HCT116 (cell line): ENCODE data around the gene UBA5. TPM values are rescaled to one million over a fixed set of nuclear protein-coding genes. Genes with fewer than 3 reads are reported as not detected.
"Not testable (repeated sequence)": the region's sequence is repeated elsewhere in the genome, so short reads cannot be mapped to it uniquely, and the experiment has no call there.

Experiments used
- ATAC-seq: fragments of 200-7000 bp; cut with Tn5 transposase; 2 replicates; pipeline ENCODE4 v1.9.1; 2020; ENCODE audit warnings: mild to moderate bottlenecking, moderate library complexity
- BruUV-seq: library from RNA; stranded (reverse); fragments of 400-500 nt; replicated peaks from 2 replicates; lab custom pipeline; 2021; lab: Mats Ljungman, UMichigan
- CTCF ChIA-PET: fragments of 300-600 bp; sonication (Branson Sonifier 250); formaldehyde crosslinking; loops from one replicate; lab custom pipeline; 2021; ENCODE audit warnings: antibody characterized with exemption; lab: Charles Lee
- POLR2A ChIA-PET: fragments of 300-600, 350-600 bp; sonication (Branson Sonifier 250); formaldehyde crosslinking; loops from one replicate; lab custom pipeline; 2021; ENCODE audit warnings: antibody characterized with exemption; lab: Charles Lee
- RAD21 ChIA-PET, 2 experiments: fragments of 300-600 bp; sonication (Branson Sonifier 250); formaldehyde crosslinking; loops; one replicate each; lab custom pipeline; 2023; ENCODE audit warnings: low total read pairs in 2 of 2; ENCODE audit not compliant: uncharacterized antibody in 2 of 2, unreplicated experiment in 2 of 2, low non-redundant PET in 1 of 2; lab: Charles Lee
- DNase-seq: peaks from one replicate; pipeline ENCODE4 v3.0.0-alpha.2; 2010; ENCODE audit warnings: low read depth, low spot score
- H2AFZ ChIP-seq: fragments of 200-600 bp; shearing (Covaris generic), sonication (generic); 2 replicates; pipeline ENCODE4 v1.6.1; 2017; ENCODE audit warnings: low read depth, mixed run types, mixed read lengths, antibody characterized with exemption, low read length; ENCODE audit not compliant: poor library complexity, severe bottlenecking
- H3K27ac ChIP-seq: 2 replicates; pipeline ENCODE4 v1.5.1; 2012; ENCODE audit warnings: low read depth, low read length
- H3K27me3 ChIP-seq: fragments of 200-600 bp; sonication (generic); 2 replicates; pipeline ENCODE4 v1.6.1; 2016; ENCODE audit warnings: mixed run types, low read length, mixed read lengths; ENCODE audit not compliant: insufficient read depth
- H3K36me3 ChIP-seq, 2 experiments: fragments of 200-500 bp in 1 of 2; fragments of 200-600 bp in 1 of 2; sonication (Bioruptor generic) in 1 of 2; sonication (generic) in 1 of 2; 2 replicates each; pipeline versions ENCODE4 v1.5.1 to v1.6.1; 2014 to 2016; ENCODE audit warnings: low read length in 2 of 2, inconsistent platforms in 1 of 2, mixed read lengths in 1 of 2, mixed run types in 1 of 2; ENCODE audit not compliant: insufficient read depth in 2 of 2, control insufficient read depth in 1 of 2
- H3K4me1 ChIP-seq, 2 experiments: fragments of 200-600 bp in 1 of 2; sonication (generic) in 1 of 2; 2 replicates each; pipeline versions ENCODE4 v1.5.1 to v1.6.1; 2012 to 2017; ENCODE audit warnings: low read length in 2 of 2, inconsistent platforms in 1 of 2, mild to moderate bottlenecking in 1 of 2, mixed read lengths in 1 of 2, mixed run types in 1 of 2, moderate library complexity in 1 of 2; ENCODE audit not compliant: insufficient read depth in 2 of 2, control insufficient read depth in 1 of 2
- H3K4me2 ChIP-seq: fragments of 200-600 bp; sonication (generic); 2 replicates; pipeline ENCODE4 v1.6.1; 2017; ENCODE audit warnings: mixed run types, low read length, mixed read lengths
- H3K4me3 ChIP-seq, 2 experiments: fragments of 200-600 bp in 1 of 2; sonication (generic) in 1 of 2; replicated peaks in 1 of 2; 2 replicates each; pipeline ENCODE4 v1.5.1; 2011 to 2016; ENCODE audit warnings: low read length in 2 of 2, control low read depth in 1 of 2, low read depth in 1 of 2, mild to moderate bottlenecking in 1 of 2, mixed read lengths in 1 of 2, mixed run types in 1 of 2
- H3K79me2 ChIP-seq: fragments of 200-600 bp; sonication (generic); 2 replicates; pipeline ENCODE4 v1.6.1; 2017; ENCODE audit warnings: mild to moderate bottlenecking, mixed run types, low read length, moderate library complexity, mixed read lengths; ENCODE audit not compliant: insufficient read depth
- H3K9ac ChIP-seq: fragments of 200-600 bp; sonication (generic); 2 replicates; pipeline ENCODE4 v1.6.1; 2016; ENCODE audit warnings: low read length, mixed read lengths
- H3K9me2 ChIP-seq: fragments of 200-600 bp; sonication (generic), shearing (Covaris generic); 2 replicates; pipeline ENCODE4 v1.6.1; 2017; ENCODE audit warnings: mixed run types, mild to moderate bottlenecking, moderate library complexity; ENCODE audit not compliant: insufficient read depth
- H3K9me3 ChIP-seq, 2 experiments: fragments of 200-500 bp in 1 of 2; fragments of 200-600 bp in 1 of 2; sonication (Bioruptor generic) in 1 of 2; sonication (generic) in 1 of 2; 2 replicates each; pipeline ENCODE4 v1.6.1; 2014 to 2017; ENCODE audit warnings: low read length in 2 of 2, mixed read lengths in 2 of 2, inconsistent platforms in 1 of 2, low read depth in 1 of 2, mild to moderate bottlenecking in 1 of 2, mixed run types in 1 of 2, moderate library complexity in 1 of 2; ENCODE audit not compliant: control insufficient read depth in 1 of 2, insufficient read depth in 1 of 2
- H4K20me1 ChIP-seq: fragments of 200-600 bp; sonication (generic), shearing (Covaris generic); 2 replicates; pipeline ENCODE4 v1.6.1; 2017; ENCODE audit warnings: mixed run types, mild to moderate bottlenecking, moderate library complexity; ENCODE audit not compliant: insufficient read depth
- CBX3 ChIP-seq: IDR thresholded peaks from 2 replicates; pipeline ENCODE4 v1.6.1; 2012; ENCODE audit warnings: low read depth
- MAX ChIP-seq: IDR thresholded peaks from 2 replicates; pipeline ENCODE4 v1.6.1; 2012
- REST ChIP-seq: IDR thresholded peaks from 2 replicates; pipeline ENCODE4 v1.6.1; 2012; ENCODE audit warnings: low read depth
- intact Hi-C: fragments of 100-400 bp; cut with micrococcal nuclease; formaldehyde crosslinking; loops from 2 replicates; pipeline ENCODE4 v1.10.0; 2022
- total RNA-seq: library from RNA; stranded (reverse); gene quantifications from one replicate; pipeline ENCODE4 v1.2.1, GENCODE V29; 2021; ENCODE audit not compliant: unreplicated experiment

Gene UBA5
- total RNA-seq, 1 experiment from 2014 or later: 43.7 TPM

GRCh38 chr3:132660052-132660810 is at the start of gene UBA5 (continued):
- TF ChIP-seq REST (no peak), CBX3 (no peak), MAX (no peak; the same call in 1 of the 2 replicates)

GRCh38 chr3:132615301-132615700 is 44.8 kb upstream of the UBA5 start:
- H2AFZ ChIP-seq, POLR2A ChIA-PET, intact Hi-C loops, H3K27me3 ChIP-seq, H3K4me2 ChIP-seq, H3K4me1 ChIP-seq, H3K9me3 ChIP-seq, ATAC-seq, H3K9ac ChIP-seq, H3K36me3 ChIP-seq, H3K4me3 ChIP-seq, CTCF ChIA-PET, DNase-seq, H4K20me1 ChIP-seq, H3K27ac ChIP-seq, H3K79me2 ChIP-seq, RAD21 ChIA-PET, BruUV-seq, H3K9me2 ChIP-seq: not testable (repeated sequence)
